ENCODE data around the gene ADGRL3. TPM values are rescaled to one million over a fixed set of nuclear protein-coding genes. Genes with fewer than 3 reads are reported as not detected.

Gene ADGRL3
- total RNA-seq, 2 experiments from 2014 or later = not detected

DNA sequence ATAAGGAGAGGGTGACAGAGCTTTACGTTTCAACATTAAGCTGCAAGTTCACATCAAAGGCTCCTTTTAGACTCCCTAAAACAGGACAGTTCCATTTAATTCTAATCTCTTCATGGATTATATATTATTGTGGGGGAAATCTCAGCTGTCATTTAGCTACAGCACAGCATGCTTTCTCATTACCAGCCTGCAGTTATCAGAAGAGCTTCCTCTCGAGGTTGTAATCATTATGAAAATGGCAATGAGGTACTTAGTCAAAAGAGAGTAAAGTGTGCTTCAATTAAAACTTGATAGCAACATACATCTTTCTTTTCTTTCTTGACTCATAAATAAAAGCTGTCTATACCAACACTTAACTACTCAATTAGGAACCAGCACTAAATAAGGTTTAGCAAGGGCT, 896.8 kb downstream of the ADGRL3 start:
- Mint-ChIP-seq H3K4me1 (ENCODE audit: low read depth) (no peaks in the 10 kb centered on the region), H3K4me3 (no peak overlapping the region), H3K36me3 (ENCODE audit: low read depth) (no peaks in the 10 kb centered on the region), H3K27me3 (no peaks in the 10 kb centered on the region), H3K9me3 (peaks cover 14% of the 10 kb centered on the region), H3K27ac (no peak overlapping the region)
- TF ChIP-seq, protein P1, sequence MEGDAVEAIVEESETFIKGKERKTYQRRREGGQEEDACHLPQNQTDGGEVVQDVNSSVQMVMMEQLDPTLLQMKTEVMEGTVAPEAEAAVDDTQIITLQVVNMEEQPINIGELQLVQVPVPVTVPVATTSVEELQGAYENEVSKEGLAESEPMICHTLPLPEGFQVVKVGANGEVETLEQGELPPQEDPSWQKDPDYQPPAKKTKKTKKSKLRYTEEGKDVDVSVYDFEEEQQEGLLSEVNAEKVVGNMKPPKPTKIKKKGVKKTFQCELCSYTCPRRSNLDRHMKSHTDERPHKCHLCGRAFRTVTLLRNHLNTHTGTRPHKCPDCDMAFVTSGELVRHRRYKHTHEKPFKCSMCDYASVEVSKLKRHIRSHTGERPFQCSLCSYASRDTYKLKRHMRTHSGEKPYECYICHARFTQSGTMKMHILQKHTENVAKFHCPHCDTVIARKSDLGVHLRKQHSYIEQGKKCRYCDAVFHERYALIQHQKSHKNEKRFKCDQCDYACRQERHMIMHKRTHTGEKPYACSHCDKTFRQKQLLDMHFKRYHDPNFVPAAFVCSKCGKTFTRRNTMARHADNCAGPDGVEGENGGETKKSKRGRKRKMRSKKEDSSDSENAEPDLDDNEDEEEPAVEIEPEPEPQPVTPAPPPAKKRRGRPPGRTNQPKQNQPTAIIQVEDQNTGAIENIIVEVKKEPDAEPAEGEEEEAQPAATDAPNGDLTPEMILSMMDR (IDR thresholded peaks at IDR 0.05) = no peak
- ChIA-PET POLR2A (no interaction called here), CTCF (no interaction called here)
- no peak for DNase-seq
- intact Hi-C loops (cut with micrococcal nuclease) = no loop called here
- no peak for ATAC-seq

DNA sequence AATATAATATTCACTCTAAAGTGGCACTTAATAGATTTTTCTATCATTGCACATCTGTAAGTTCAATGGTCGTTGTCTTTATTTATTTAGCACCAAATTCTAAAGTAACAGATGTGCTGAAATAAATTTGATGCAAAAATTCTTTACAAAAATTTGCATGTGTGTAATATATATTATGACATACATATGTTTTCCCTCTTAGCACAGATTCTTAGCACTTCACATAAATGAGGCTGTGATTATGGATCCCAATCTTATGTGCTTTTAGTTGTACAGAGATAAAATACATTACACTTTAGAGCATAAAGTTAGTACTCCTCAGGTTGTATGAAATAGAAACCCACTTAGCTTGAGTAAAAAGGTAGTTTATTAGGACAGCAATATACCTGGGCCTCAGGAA, 915.1 kb downstream of the ADGRL3 start:
- Mint-ChIP-seq H3K27ac (no peak overlapping the region), H3K4me1 (ENCODE audit: low read depth) (no peaks in the 10 kb centered on the region), H3K36me3 (ENCODE audit: low read depth) (no peaks in the 10 kb centered on the region), H3K27me3 (no peaks in the 10 kb centered on the region), H3K4me3 (no peak overlapping the region), H3K9me3 (peaks cover 5% of the 10 kb centered on the region)
- TF ChIP-seq, protein P1 (IDR thresholded peaks at IDR 0.05) = no peak
- intact Hi-C loops (cut with micrococcal nuclease) = no loop called here
- no peak for DNase-seq
- POLR2A ChIA-PET = no interaction called here
- CTCF ChIA-PET = no interaction called here
- ATAC-seq = no peak

GRCh38 chr4:62117886-62118285, 917.8 kb downstream of the ADGRL3 start:
- Mint-ChIP-seq H3K4me3 (no peak overlapping the region), H3K9me3 (peaks cover 11% of the 10 kb centered on the region), H3K36me3 (ENCODE audit: low read depth) (no peaks in the 10 kb centered on the region), H3K27ac (no peak overlapping the region), H3K27me3 (no peaks in the 10 kb centered on the region), H3K4me1 (ENCODE audit: low read depth) (no peaks in the 10 kb centered on the region)
- ChIA-PET CTCF (no interaction called here), POLR2A (no interaction called here)
- intact Hi-C loops (cut with micrococcal nuclease) = no loop called here
- ATAC-seq (no peak), DNase-seq (no peak)
- TF ChIP-seq, protein P1 (IDR thresholded peaks at IDR 0.05) = no peak

GRCh38 chr4:62118558-62118957, 918.4 kb downstream of the ADGRL3 start:
- ChIA-PET CTCF (no interaction called here), POLR2A (no interaction called here)
- TF ChIP-seq, protein P1 (IDR thresholded peaks at IDR 0.05) = no peak
- DNase-seq = no peak
- Mint-ChIP-seq H3K27ac (no peak overlapping the region), H3K4me1 (ENCODE audit: low read depth) (no peaks in the 10 kb centered on the region), H3K36me3 (ENCODE audit: low read depth) (no peaks in the 10 kb centered on the region), H3K9me3 (peaks cover 11% of the 10 kb centered on the region), H3K4me3 (no peak overlapping the region), H3K27me3 (no peaks in the 10 kb centered on the region)
- intact Hi-C loops (cut with micrococcal nuclease) = no loop called here
- no peak for ATAC-seq

DNA sequence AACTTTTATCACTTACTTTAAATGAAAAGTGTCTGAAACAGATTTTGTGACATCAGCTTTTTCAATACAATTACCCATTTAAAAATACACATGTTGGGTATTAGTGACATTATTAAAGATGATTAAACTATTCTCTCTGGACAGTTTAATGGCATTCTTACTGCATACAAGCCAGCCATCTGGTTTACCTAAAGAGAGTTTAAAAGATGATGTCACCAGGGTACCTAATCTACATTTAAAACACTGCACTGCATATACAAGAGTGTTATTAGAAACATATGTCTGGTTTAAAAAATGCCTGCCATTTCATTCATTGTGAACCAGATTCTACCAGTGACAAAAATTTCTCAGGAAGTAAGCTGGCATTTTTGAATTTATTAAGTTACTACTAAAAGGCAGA, 919.1 kb downstream of the ADGRL3 start:
- Mint-ChIP-seq H3K27me3 (no peaks in the 10 kb centered on the region), H3K27ac (no peak overlapping the region), H3K4me1 (ENCODE audit: low read depth) (no peaks in the 10 kb centered on the region), H3K36me3 (ENCODE audit: low read depth) (no peaks in the 10 kb centered on the region), H3K4me3 (no peak overlapping the region), H3K9me3 (peaks cover 9% of the 10 kb centered on the region)
- intact Hi-C loops (cut with micrococcal nuclease) = no loop called here
- ChIA-PET POLR2A (no interaction called here), CTCF (no interaction called here)
- no peak for DNase-seq
- ATAC-seq = no peak
- TF ChIP-seq, protein P1 (IDR thresholded peaks at IDR 0.05) = no peak
